Psoas muscle (tissue), 8 donors: ENCODE results near the gene EEF1A2. TPM values are rescaled to one million over a fixed set of nuclear protein-coding genes. Genes with fewer than 3 reads are reported as not detected.
A peak's percentile ranks its signal among the peaks of the same experiment; 100 is the strongest.

Experiments used
- ATAC-seq, 4 donors: fragments of 200-7000 bp; cut with Tn5 transposase; one replicate each; pipeline ENCODE4 v1.9.1; 2020; ENCODE audit warnings: moderate library complexity in 3 of 4, mild to moderate bottlenecking in 2 of 4
- DNase-seq, 2 donors: peaks; one replicate each; pipeline ENCODE4 v3.0.0-alpha.2; 2020
- H3K27ac ChIP-seq: fragments of 200-600 bp; one replicate; pipeline ENCODE4 v1.8.0; 2022
- H3K27me3 ChIP-seq, 3 donors: fragments of 200-600 bp in 1 of 3; one replicate each; pipeline versions ENCODE4 v1.6.1 to v1.8.0; 2013 to 2022; ENCODE audit warnings: low read length in 2 of 3, mild to moderate bottlenecking in 2 of 3, moderate library complexity in 1 of 3; ENCODE audit not compliant: insufficient read depth in 3 of 3
- H3K36me3 ChIP-seq, 2 donors: fragments of 200-600 bp in 1 of 2; one replicate each; pipeline versions ENCODE4 v1.6.1 to v1.8.0; 2013 to 2022; ENCODE audit warnings: low read depth in 1 of 2, mild to moderate bottlenecking in 1 of 2, moderate library complexity in 1 of 2; ENCODE audit not compliant: insufficient read depth in 1 of 2
- H3K4me1 ChIP-seq: fragments of 200-600 bp; one replicate; pipeline ENCODE4 v1.8.0; 2022
- H3K4me3 ChIP-seq: fragments of 200-600 bp; one replicate; pipeline ENCODE4 v1.8.0; 2022; ENCODE audit warnings: mild to moderate bottlenecking
- H3K9me3 ChIP-seq: fragments of 200-600 bp; one replicate; pipeline ENCODE4 v1.8.0; 2022
- WGBS, 3 donors: extraction: QIAGEN DNeasy Blood & Tissue Kit; methylation state at CpG; one replicate each; pipeline versions ENCODE4 v1.1.6 to v1.1.7; 2013; 5-methylcytosine and 5-hydroxymethylcytosine counted together
- intact Hi-C, 2 donors: fragments of 100-400 bp; cut with DNase I; formaldehyde crosslinking; loops; one replicate each; pipeline versions ENCODE4 v1.11.0 to v1.14.2; 2022
- polyA plus RNA-seq, 3 donors: library from polyadenylated mRNA; stranded (reverse); fragments of 200-250 nt; gene quantifications; one replicate each; pipeline ENCODE4 v1.2.3, GENCODE V29; 2013
- total RNA-seq, 4 donors: library from RNA; stranded (reverse); fragmentation: NEBNext Ultra II Directional in 2 of 4; extraction: Animal tissue kit (Norgen Biotek cat#: 25700) in 2 of 4; gene quantifications; one replicate each; pipeline versions ENCODE4 v1.2.1 to v1.2.4, GENCODE V29; 2021 to 2023
- TF ChIP-seq, protein P1 (sequence below): fragments of 200-600 bp; IDR thresholded peaks from one replicate; pipeline ENCODE4 v1.8.0; 2022; ENCODE audit warnings: antibody characterized with exemption
- donor health status: healthy with polysubstance abuse.
- donor health status: DM: no; HTN: no; CAD: no; lungs with moderate emphysema.
- donor health status: Bipolar disorder and iron deficiency.
- donor health status: healthy.
- donor health status: DM: yes; HTN: yes; CAD: no.
- donor health status: DM: no; HTN: no; CAD: no.
- donor health status: DM: no; HTN: no; CAD: no.
- donor health status: DM: yes; HTN: yes; CAD: no.

EEF1A2 gene
- total and polyA plus RNA-seq, 7 donors: 952 to 2,126 (median 1,898) TPM

GRCh38 chr20:63490416-63490815 lies 8.5 kb downstream of the EEF1A2 start:
- Histone ChIP-seq H3K4me3 (no peak overlapping the region), H3K27ac (no peak overlapping the region), H3K27me3 (no peaks in the 10 kb centered on the region), H3K9me3 (no peaks in the 10 kb centered on the region), H3K36me3 (peaks cover 0 to 67% of the 10 kb centered on the region in 2 donors), H3K4me1 (peaks cover 15% of the 10 kb centered on the region)
- ATAC-seq: no peak
- 59 to 62% (median 62%) methylated on average over 23 to 24 of the region's 24 CpGs for WGBS, 3 donors
- DNase-seq: peak in 1 of 2 donors; percentile 63
- TF ChIP-seq, protein P1, sequence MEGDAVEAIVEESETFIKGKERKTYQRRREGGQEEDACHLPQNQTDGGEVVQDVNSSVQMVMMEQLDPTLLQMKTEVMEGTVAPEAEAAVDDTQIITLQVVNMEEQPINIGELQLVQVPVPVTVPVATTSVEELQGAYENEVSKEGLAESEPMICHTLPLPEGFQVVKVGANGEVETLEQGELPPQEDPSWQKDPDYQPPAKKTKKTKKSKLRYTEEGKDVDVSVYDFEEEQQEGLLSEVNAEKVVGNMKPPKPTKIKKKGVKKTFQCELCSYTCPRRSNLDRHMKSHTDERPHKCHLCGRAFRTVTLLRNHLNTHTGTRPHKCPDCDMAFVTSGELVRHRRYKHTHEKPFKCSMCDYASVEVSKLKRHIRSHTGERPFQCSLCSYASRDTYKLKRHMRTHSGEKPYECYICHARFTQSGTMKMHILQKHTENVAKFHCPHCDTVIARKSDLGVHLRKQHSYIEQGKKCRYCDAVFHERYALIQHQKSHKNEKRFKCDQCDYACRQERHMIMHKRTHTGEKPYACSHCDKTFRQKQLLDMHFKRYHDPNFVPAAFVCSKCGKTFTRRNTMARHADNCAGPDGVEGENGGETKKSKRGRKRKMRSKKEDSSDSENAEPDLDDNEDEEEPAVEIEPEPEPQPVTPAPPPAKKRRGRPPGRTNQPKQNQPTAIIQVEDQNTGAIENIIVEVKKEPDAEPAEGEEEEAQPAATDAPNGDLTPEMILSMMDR: no peak
- intact Hi-C loops: no loop called here

DNA sequence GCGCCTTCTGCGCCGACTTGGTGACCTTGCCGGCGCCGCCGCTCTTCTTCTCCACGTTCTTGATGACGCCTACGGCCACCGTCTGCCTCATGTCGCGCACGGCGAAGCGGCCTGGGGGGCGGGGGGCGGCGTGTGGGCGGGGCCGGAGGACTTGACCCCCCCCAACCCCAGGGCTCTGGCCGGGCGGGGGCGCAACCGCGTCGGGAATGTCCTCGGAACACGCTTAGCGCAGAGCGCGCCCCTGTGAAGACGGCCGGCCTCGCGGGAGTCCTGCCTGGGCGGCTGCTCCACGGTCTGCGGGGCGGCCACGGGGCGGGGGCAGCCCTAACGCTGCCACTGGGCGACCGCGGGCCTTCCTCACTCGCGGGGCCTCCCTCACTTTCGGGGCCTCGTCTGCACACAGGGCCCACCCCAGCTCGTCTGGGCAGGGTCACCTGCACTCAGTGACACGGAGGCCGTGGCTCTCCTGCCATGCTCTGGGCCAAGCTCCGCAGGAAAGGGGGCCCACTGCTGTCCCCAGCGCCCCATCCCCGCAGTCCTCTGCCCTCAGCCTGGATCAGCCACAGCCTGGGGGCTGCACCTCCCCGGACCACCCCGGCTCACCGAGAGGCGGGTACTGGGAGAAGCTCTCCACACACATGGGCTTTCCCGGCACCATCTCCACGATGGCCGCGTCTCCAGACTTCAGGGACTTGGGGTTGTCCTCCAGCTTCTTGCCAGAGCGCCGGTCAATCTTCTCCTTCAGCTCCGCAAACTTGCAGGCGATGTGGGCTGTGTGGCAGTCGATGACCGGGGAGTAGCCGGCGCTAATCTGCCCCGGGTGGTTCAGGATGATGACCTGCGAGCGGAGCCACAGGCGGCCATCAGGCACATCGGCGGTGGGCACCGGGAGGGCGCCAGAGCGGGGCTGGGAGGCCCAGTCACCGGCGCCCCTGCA lies 10.3 kb downstream of the EEF1A2 start:
- no peaks in the 10 kb centered on the region for H3K9me3 ChIP-seq
- intact Hi-C loops: no loop called here
- H3K36me3 ChIP-seq: peaks cover 0 to 48% of the 10 kb centered on the region in 2 donors
- TF ChIP-seq, protein P1: no peak
- H3K27ac ChIP-seq: no peak overlapping the region
- 23 to 30% (median 26%) methylated on average over 63 to 83 of the region's 83 CpGs for whole genome bisulfite sequencing, 3 donors
- H3K4me3 ChIP-seq: no peak overlapping the region
- DNase-seq: peak in 1 of 2 donors; percentile 53
- no peaks in the 10 kb centered on the region for H3K27me3 ChIP-seq
- no peaks in the 10 kb centered on the region for H3K4me1 ChIP-seq
- ATAC-seq: no peak

- Histone ChIP-seq H3K9me3 (no peaks in the 10 kb centered on the region), H3K4me1 (no peaks in the 10 kb centered on the region), H3K4me3 (no peak overlapping the region), H3K27ac (no peak overlapping the region), H3K27me3 (no peaks in the 10 kb centered on the region), H3K36me3 (peaks cover 0 to 40% of the 10 kb centered on the region in 2 donors)
- 27 to 39% (median 28%) methylated on average over 17 to 38 of the region's 40 CpGs for WGBS, 3 donors
- DNase-seq: peak in 1 of 2 donors; percentile 49
- no peak for ATAC-seq
- intact Hi-C loops: no loop called here
- TF ChIP-seq, protein P1: no peak
Observed at GRCh38 chr20:63487781-63488241, 11.1 kb downstream of the EEF1A2 start.

- TF ChIP-seq, protein P1: no peak
- DNase-seq (peak in 1 of 2 donors; percentile 47), ATAC-seq (no peak)
- Histone ChIP-seq H3K27ac (no peak overlapping the region), H3K4me1 (no peaks in the 10 kb centered on the region), H3K4me3 (no peak overlapping the region), H3K27me3 (no peaks in the 10 kb centered on the region), H3K36me3 (peaks cover 0 to 40% of the 10 kb centered on the region in 2 donors), H3K9me3 (no peaks in the 10 kb centered on the region)
- WGBS, 3 donors: 48 to 50% (median 50%) methylated on average over 14 of the region's 14 CpGs
- intact Hi-C loops: no loop called here
Observed at GRCh38 chr20:63487116-63487764, 11.6 kb downstream of the EEF1A2 start.
